WERI-Rb-1 (cell line): ENCODE data around the gene FDPS.
A peak's percentile ranks its signal among the peaks of the same experiment; 100 is the strongest.

ENCODE experiments used
- DNase-seq: peaks from one replicate; pipeline ENCODE4 v3.0.0-alpha.2; 2020
- H3K27ac ChIP-seq: fragments of 250-450 bp; sonication (Bioruptor Pico); 2 replicates; pipeline ENCODE4 v1.5.1; 2020; ENCODE audit warnings: mild to moderate bottlenecking, moderate library complexity
- H3K27me3 ChIP-seq: fragments of 250-450 bp; sonication (Bioruptor Pico); 2 replicates; pipeline ENCODE4 v1.5.1; 2021; ENCODE audit warnings: mild to moderate bottlenecking, low read depth, moderate library complexity; ENCODE audit not compliant: insufficient read depth, severe bottlenecking
- H3K36me3 ChIP-seq: fragments of 250-450 bp; sonication (Bioruptor Pico); 2 replicates; pipeline ENCODE4 v1.5.1; 2020; ENCODE audit warnings: mild to moderate bottlenecking, moderate library complexity
- H3K4me3 ChIP-seq: 2 replicates; pipeline ENCODE4 v1.5.1; 2011; ENCODE audit warnings: low read depth, mild to moderate bottlenecking, control low read depth, low read length
- H3K9me3 ChIP-seq: fragments of 250-450 bp; sonication (Bioruptor Pico); 2 replicates; pipeline ENCODE4 v1.5.1; 2021; ENCODE audit warnings: mild to moderate bottlenecking, moderate library complexity; ENCODE audit not compliant: severe bottlenecking
- TF ChIP-seq, protein P1 (sequence below): IDR thresholded peaks from 2 replicates; pipeline ENCODE4 v1.5.1; 2011; ENCODE audit warnings: low read depth, mild to moderate bottlenecking, control low read depth, inconsistent platforms, low read length

The FDPS gene

GRCh38 chr1:155305881-155306391 is 2.7 kb upstream of the FDPS start:
- peaks cover 15% of the 10 kb centered on the region for H3K36me3 ChIP-seq
- no peaks in the 10 kb centered on the region for H3K27me3 ChIP-seq
- no peak overlapping the region for H3K4me3 ChIP-seq
- no peak overlapping the region for H3K27ac ChIP-seq
- no peak for DNase-seq
- H3K9me3 ChIP-seq, result no peaks in the 10 kb centered on the region
- TF ChIP-seq, protein P1, sequence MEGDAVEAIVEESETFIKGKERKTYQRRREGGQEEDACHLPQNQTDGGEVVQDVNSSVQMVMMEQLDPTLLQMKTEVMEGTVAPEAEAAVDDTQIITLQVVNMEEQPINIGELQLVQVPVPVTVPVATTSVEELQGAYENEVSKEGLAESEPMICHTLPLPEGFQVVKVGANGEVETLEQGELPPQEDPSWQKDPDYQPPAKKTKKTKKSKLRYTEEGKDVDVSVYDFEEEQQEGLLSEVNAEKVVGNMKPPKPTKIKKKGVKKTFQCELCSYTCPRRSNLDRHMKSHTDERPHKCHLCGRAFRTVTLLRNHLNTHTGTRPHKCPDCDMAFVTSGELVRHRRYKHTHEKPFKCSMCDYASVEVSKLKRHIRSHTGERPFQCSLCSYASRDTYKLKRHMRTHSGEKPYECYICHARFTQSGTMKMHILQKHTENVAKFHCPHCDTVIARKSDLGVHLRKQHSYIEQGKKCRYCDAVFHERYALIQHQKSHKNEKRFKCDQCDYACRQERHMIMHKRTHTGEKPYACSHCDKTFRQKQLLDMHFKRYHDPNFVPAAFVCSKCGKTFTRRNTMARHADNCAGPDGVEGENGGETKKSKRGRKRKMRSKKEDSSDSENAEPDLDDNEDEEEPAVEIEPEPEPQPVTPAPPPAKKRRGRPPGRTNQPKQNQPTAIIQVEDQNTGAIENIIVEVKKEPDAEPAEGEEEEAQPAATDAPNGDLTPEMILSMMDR, result no peak

DNA sequence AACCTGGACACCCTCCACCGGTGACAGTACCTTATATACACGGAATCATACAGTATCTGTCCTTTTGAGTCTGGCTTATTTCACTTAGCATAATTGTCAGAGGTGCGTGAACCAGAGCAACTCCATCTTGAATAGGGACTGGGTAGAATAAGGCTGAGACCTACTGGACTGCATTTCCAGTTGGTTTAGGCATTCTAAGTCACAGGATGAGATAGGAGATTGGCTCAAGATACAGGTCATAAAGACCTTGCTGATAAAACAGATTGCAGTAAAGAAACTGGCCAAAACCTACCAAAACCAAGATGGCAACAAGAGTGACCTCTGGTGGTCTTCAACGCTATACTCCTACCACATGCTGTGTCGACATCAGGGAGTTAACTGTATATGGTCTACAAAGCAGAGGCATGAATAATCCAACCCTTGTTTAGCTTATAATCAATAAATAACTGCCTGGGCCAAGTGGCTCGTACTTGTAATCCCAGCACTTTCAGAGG is 1.4 kb upstream of the FDPS start:
- no peaks in the 10 kb centered on the region for H3K9me3 ChIP-seq
- H3K27ac ChIP-seq, result peak overlapping the region; percentile 66; the same call in 1 of the 2 replicates
- H3K36me3 ChIP-seq, result peaks cover 29% of the 10 kb centered on the region
- H3K4me3 ChIP-seq, result no peak overlapping the region
- peak; percentile 69 for DNase-seq
- TF ChIP-seq, protein P1, result peak; percentile 66
- H3K27me3 ChIP-seq, result no peaks in the 10 kb centered on the region

DNA sequence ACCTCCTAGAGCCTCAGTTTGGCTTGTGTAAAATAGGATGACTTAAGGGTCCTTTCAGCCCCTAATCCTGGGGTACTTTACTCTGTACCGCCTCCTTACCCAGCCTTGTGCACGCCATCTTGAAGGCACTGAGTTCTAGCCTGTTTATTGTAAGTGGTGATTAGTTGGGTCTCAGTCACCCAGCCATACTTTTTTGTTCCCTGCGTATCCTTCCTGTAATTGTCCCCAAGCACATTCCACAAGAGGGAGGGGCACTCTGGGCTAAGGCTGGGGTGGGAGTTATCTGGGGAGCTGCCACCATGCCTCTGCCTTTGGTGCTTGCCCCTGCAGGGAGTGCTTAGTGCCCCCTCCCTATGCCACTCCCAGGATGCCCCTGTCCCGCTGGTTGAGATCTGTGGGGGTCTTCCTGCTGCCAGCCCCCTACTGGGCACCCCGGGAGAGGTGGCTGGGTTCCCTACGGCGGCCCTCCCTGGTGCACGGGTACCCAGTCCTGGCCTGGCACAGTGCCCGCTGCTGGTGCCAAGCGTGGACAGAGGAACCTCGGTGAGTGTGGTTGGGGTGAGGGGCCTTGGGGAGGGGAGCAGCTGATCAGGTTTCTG is 856 bp downstream of the FDPS start:
- Histone ChIP-seq H3K27ac (peak overlapping the region; percentile 91), H3K27me3 (no peaks in the 10 kb centered on the region), H3K4me3 (peak overlapping the region; percentile 89), H3K9me3 (no peaks in the 10 kb centered on the region), H3K36me3 (peaks cover 49% of the 10 kb centered on the region)
- DNase-seq, result no peak
- TF ChIP-seq, protein P1, result no peak

- H3K36me3 ChIP-seq, result peaks cover 81% of the 10 kb centered on the region
- H3K9me3 ChIP-seq, result no peaks in the 10 kb centered on the region
- TF ChIP-seq, protein P1, result no peak
- DNase-seq, result no peak
- no peak overlapping the region for H3K27ac ChIP-seq
- H3K27me3 ChIP-seq, result no peaks in the 10 kb centered on the region
- H3K4me3 ChIP-seq, result no peak overlapping the region
Observed at GRCh38 chr1:155313261-155313660, 4.6 kb downstream of the FDPS start.

DNA sequence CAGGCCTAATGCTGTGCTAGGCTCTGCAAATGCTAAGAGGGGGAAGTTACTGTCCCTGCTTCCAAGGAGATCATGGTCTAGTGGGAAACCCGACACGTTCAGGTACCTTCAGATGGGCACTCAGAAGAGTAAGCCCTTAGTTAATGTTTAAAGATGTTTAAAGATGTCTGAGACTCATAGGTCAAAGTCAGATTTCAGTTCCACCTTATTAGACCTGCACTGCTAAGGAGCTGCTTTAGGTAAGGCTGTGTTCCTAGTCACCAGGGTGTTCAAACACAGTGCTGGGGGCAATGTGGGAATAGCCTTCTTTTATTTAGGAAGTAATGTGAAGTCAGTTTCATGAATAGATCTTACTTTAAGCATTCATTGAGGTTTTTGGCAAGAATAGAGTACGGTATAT is 8.3 kb downstream of the FDPS start:
- Histone ChIP-seq H3K27ac (no peak overlapping the region), H3K27me3 (no peaks in the 10 kb centered on the region), H3K36me3 (peaks cover 89% of the 10 kb centered on the region), H3K9me3 (no peaks in the 10 kb centered on the region), H3K4me3 (no peak overlapping the region)
- no peak for DNase-seq
- TF ChIP-seq, protein P1, result no peak

GRCh38 chr1:155318082-155318481 is 9.4 kb downstream of the FDPS start:
- TF ChIP-seq, protein P1, result no peak
- no peak overlapping the region for H3K27ac ChIP-seq
- H3K36me3 ChIP-seq, result peaks cover 79% of the 10 kb centered on the region
- no peaks in the 10 kb centered on the region for H3K27me3 ChIP-seq
- DNase-seq, result no peak
- no peak overlapping the region for H3K4me3 ChIP-seq
- no peaks in the 10 kb centered on the region for H3K9me3 ChIP-seq
